Activated B cell treated with CpG ODN at 0.5 μM for 24 hours (primary cell): ENCODE results near the gene OR5B3. TPM values are rescaled to one million over a fixed set of nuclear protein-coding genes. Genes with fewer than 3 reads are reported as not detected.

Experiments used
- ATAC-seq: fragments of 200-7000 bp; cut with Tn5 transposase; one replicate; pipeline ENCODE4 v1.10.0; 2021; ENCODE audit warnings: low read depth, mild to moderate bottlenecking, moderate library complexity
- CTCF ChIA-PET: fragments of 350-600 bp; sonication (Branson Sonifier 250); formaldehyde crosslinking; loops from one replicate; lab custom pipeline; 2021; ENCODE audit warnings: antibody characterized with exemption; lab: Charles Lee
- POLR2A ChIA-PET: fragments of 350-600 bp; sonication (Branson Sonifier 250); formaldehyde crosslinking; loops from one replicate; lab custom pipeline; 2021; ENCODE audit warnings: antibody characterized with exemption; lab: Charles Lee
- DNase-seq: peaks from one replicate; pipeline ENCODE4 v3.0.0; 2022
- H3K27ac Mint-ChIP-seq: one replicate; pipeline ENCODE4 v1.8.0; 2020; ENCODE audit warnings: mixed read lengths
- H3K27me3 Mint-ChIP-seq: one replicate; pipeline ENCODE4 v1.8.0; 2021; ENCODE audit warnings: mixed read lengths
- H3K36me3 Mint-ChIP-seq: one replicate; pipeline ENCODE4 v1.8.0; 2021; ENCODE audit warnings: low read depth, mixed read lengths
- H3K4me1 Mint-ChIP-seq: one replicate; pipeline ENCODE4 v1.8.0; 2021; ENCODE audit warnings: mixed read lengths
- H3K4me3 Mint-ChIP-seq: one replicate; pipeline ENCODE4 v1.8.0; 2020; ENCODE audit warnings: mild to moderate bottlenecking, mixed read lengths
- H3K9me3 Mint-ChIP-seq: one replicate; pipeline ENCODE4 v1.8.0; 2020; ENCODE audit warnings: mixed read lengths
- intact Hi-C: fragments of 100-400 bp; cut with micrococcal nuclease; formaldehyde crosslinking; loops from one replicate; pipeline ENCODE4 v1.15.1; 2024
- total RNA-seq: library from RNA; stranded (reverse); gene quantifications from 2 replicates; pipeline ENCODE4 v1.2.3, GENCODE V29; 2022
- TF ChIP-seq, protein P1 (sequence below): fragments of 200-600 bp; IDR thresholded peaks from one replicate; pipeline ENCODE4 v1.8.0; 2022; ENCODE audit warnings: antibody characterized with exemption, mild to moderate bottlenecking

OR5B3 gene
- not detected in 2 replicates for total RNA-seq

- ATAC-seq = no peak
- CTCF ChIA-PET = no interaction called here
- Mint-ChIP-seq H3K4me1 (no peaks in the 10 kb centered on the region), H3K27me3 (peaks cover 11% of the 10 kb centered on the region), H3K9me3 (peaks cover 23% of the 10 kb centered on the region), H3K4me3 (no peak within 1 kb of the TSS), H3K36me3 (peaks cover under 1% of the 10 kb centered on the region), H3K27ac (no peak within 1 kb of the TSS)
- TF ChIP-seq, protein P1, sequence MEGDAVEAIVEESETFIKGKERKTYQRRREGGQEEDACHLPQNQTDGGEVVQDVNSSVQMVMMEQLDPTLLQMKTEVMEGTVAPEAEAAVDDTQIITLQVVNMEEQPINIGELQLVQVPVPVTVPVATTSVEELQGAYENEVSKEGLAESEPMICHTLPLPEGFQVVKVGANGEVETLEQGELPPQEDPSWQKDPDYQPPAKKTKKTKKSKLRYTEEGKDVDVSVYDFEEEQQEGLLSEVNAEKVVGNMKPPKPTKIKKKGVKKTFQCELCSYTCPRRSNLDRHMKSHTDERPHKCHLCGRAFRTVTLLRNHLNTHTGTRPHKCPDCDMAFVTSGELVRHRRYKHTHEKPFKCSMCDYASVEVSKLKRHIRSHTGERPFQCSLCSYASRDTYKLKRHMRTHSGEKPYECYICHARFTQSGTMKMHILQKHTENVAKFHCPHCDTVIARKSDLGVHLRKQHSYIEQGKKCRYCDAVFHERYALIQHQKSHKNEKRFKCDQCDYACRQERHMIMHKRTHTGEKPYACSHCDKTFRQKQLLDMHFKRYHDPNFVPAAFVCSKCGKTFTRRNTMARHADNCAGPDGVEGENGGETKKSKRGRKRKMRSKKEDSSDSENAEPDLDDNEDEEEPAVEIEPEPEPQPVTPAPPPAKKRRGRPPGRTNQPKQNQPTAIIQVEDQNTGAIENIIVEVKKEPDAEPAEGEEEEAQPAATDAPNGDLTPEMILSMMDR = no peak
- POLR2A ChIA-PET = no interaction called here
- intact Hi-C loops = no loop called here
- DNase-seq = no peak
These were observed at the start of gene OR5B3 for GRCh38 chr11:58406774-58407173. Gene OR5B3 (minus strand): TSS chr11:58406874. CDS start chr11:58403409, 3,465 bp downstream.

DNA sequence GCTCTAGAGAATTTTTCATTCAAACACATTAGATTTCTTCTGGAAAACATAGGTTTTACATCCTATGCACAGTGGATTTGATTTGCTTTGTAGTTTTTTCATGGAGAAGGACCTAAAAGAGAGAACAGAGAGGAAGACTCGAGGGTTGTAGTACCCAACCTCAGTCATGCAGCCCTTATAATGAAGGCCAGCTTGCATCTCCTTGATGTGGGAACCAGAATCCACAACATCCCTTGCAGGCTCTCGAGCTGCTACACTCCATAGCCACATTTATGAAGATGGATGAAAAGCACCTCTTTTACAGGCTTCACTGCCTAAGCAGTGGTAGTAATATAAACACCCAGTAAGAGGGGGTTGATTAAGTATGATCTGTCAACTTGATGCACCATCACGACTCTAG, 44.9 kb upstream of the OR5B3 start:
- no peak overlapping the region for H3K4me3 Mint-ChIP-seq
- ATAC-seq (no peak), DNase-seq (no peak)
- CTCF ChIA-PET = no interaction called here
- no peak overlapping the region for H3K27ac Mint-ChIP-seq
- POLR2A ChIA-PET = no interaction called here
- no peaks in the 10 kb centered on the region for H3K36me3 Mint-ChIP-seq
- TF ChIP-seq, protein P1 = no peak
- H3K27me3 Mint-ChIP-seq = peaks cover 11% of the 10 kb centered on the region
- no peaks in the 10 kb centered on the region for H3K4me1 Mint-ChIP-seq
- intact Hi-C loops = no loop called here
- H3K9me3 Mint-ChIP-seq = no peaks in the 10 kb centered on the region

DNA sequence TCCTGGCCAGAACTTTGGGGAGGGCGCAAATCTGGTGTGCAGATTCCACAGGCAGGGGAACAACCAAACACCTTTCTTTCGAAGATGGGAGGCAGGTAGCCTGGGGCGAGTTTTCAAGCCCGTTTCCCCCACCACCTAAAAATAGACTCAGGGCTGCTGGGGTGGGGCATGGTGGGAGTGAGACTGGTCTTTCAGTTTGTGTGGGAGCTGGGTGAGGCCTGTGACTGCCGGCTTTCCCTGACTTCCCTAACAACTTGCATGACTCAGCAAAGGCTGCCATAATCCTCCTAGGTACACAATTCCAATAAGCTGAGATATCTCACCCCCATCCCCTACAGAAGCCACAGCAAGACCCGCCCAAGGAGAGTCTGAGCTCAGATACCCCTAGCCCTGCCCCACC, 39.6 kb upstream of the OR5B3 start:
- no peaks in the 10 kb centered on the region for H3K4me1 Mint-ChIP-seq
- POLR2A ChIA-PET = no interaction called here

GRCh38 chr11:58444300-58444699, 37.6 kb upstream of the OR5B3 start:
- POLR2A ChIA-PET = no interaction called here
- Mint-ChIP-seq H3K4me3 (no peak overlapping the region), H3K27me3 (peaks cover 15% of the 10 kb centered on the region), H3K27ac (no peak overlapping the region), H3K36me3 (no peaks in the 10 kb centered on the region), H3K9me3 (no peaks in the 10 kb centered on the region), H3K4me1 (no peaks in the 10 kb centered on the region)
- ATAC-seq (no peak), DNase-seq (no peak)
- CTCF ChIA-PET = interaction anchor here (0.6 kb wide), 1 partner anchor 126 kb away, joined by 3 read pairs; no protein-coding TSS in a partner anchor
- intact Hi-C loops = no loop called here
- TF ChIP-seq, protein P1 = no peak

More for the DNA sequence above, 39.6 kb upstream of the OR5B3 start:
- no peak for DNase-seq
- no peak overlapping the region for H3K4me3 Mint-ChIP-seq
- intact Hi-C loops = no loop called here
- TF ChIP-seq, protein P1 = no peak
- CTCF ChIA-PET = no interaction called here
- no peak for ATAC-seq
- no peaks in the 10 kb centered on the region for H3K36me3 Mint-ChIP-seq
- H3K27me3 Mint-ChIP-seq = peaks cover 15% of the 10 kb centered on the region
- H3K9me3 Mint-ChIP-seq = no peaks in the 10 kb centered on the region
- no peak overlapping the region for H3K27ac Mint-ChIP-seq

DNA sequence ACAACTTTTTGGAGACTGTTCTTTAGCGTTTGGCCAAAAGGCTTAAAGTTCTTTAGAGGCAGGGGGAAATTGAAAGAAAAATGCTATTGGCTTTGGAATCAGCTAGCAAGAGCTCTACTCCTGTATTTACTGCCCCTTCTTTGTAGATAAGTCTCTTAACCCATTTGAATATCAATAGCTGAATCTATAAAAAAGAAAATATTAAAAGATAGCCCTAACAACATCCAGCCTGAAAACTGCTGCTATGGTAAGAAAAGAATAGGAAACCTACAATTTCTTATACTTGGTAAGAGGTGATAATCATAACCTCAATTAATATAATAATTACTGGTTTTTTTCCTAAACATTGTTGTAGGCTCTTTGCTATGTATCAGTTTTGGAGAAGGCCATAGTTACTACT, 35.5 kb upstream of the OR5B3 start, which contains the start of gene OR5B12:
OR5B12 (minus strand) TSS at position 101 of the 400 bp plus-strand sequence. CDS start 2,085 bp downstream, outside the sequence.
- intact Hi-C loops = no loop called here
- DNase-seq (no peak), ATAC-seq (no peak)
- H3K27ac Mint-ChIP-seq = no peak within 1 kb of the TSS
- H3K4me3 Mint-ChIP-seq = no peak within 1 kb of the TSS
- H3K36me3 Mint-ChIP-seq = no peaks in the 10 kb centered on the region
- H3K27me3 Mint-ChIP-seq = peaks cover 12% of the 10 kb centered on the region
- POLR2A ChIA-PET = no interaction called here
- CTCF ChIA-PET = no interaction called here
- TF ChIP-seq, protein P1 = no peak
- H3K4me1 Mint-ChIP-seq = no peaks in the 10 kb centered on the region
- peaks cover 2% of the 10 kb centered on the region for H3K9me3 Mint-ChIP-seq
